GM12875 (cell line): Measurements from ENCODE around the gene SCN2B.

Source experiments
- H3K4me3 ChIP-seq: one replicate; pipeline ENCODE4 v1.5.1; 2011; ENCODE audit warnings: low read depth, low read length, control low read depth
- CTCF ChIP-seq: IDR thresholded peaks from 2 replicates; pipeline ENCODE4 v1.5.1; 2011; ENCODE audit warnings: low read depth, mild to moderate bottlenecking, control low read depth, inconsistent platforms, low read length, moderate library complexity, borderline replicate concordance; ENCODE audit not compliant: insufficient read depth

Gene SCN2B

GRCh38 chr11:118148240-118148639 lies 28.2 kb downstream of the SCN2B start:
- no peak for TF ChIP-seq CTCF

GRCh38 chr11:118147502-118147901 lies 28.9 kb downstream of the SCN2B start:
- no peak overlapping the region for H3K4me3 ChIP-seq
- no peak for TF ChIP-seq CTCF

More at GRCh38 chr11:118148240-118148639, 28.2 kb downstream of the SCN2B start:
- H3K4me3 ChIP-seq = no peak overlapping the region

- H3K4me3 ChIP-seq = no peak overlapping the region
- no peak for TF ChIP-seq CTCF
Observed at GRCh38 chr11:118146554-118146953, 29.9 kb downstream of the SCN2B start.

- TF ChIP-seq CTCF = peak; percentile 84
- H3K4me3 ChIP-seq = peak overlapping the region; percentile 30
Observed at GRCh38 chr11:118145285-118146227, 30.9 kb downstream of the SCN2B start.

GRCh38 chr11:118144301-118145268 lies 31.9 kb downstream of the SCN2B start:
- TF ChIP-seq CTCF = no peak
- no peak overlapping the region for H3K4me3 ChIP-seq

GRCh38 chr11:118143661-118144185 lies 32.7 kb downstream of the SCN2B start:
- TF ChIP-seq CTCF = no peak
- H3K4me3 ChIP-seq = no peak overlapping the region
